B cell (primary cell): ENCODE measurements around the gene ERC1. TPM values are rescaled to one million over a fixed set of nuclear protein-coding genes. Genes with fewer than 3 reads are reported as not detected.

Experiments
- ATAC-seq: fragments of 200-7000 bp; cut with Tn5 transposase; one replicate; pipeline ENCODE4 v1.10.0; 2021; ENCODE audit warnings: low read depth, mild to moderate bottlenecking, moderate number of reproducible peaks, moderate library complexity
- CTCF ChIA-PET: fragments of 350-600 bp; sonication (Branson Sonifier 250); formaldehyde crosslinking; loops from one replicate; lab custom pipeline; 2021; ENCODE audit warnings: antibody characterized with exemption, inconsistent platforms; lab: Charles Lee
- POLR2A ChIA-PET: fragments of 350-600 bp; sonication (Branson Sonifier 250); formaldehyde crosslinking; loops from one replicate; lab custom pipeline; 2021; ENCODE audit warnings: antibody characterized with exemption; lab: Charles Lee
- DNase-seq: peaks from one replicate; pipeline ENCODE4 v3.0.0; 2013
- H2AFZ ChIP-seq: 2 replicates; pipeline ENCODE4 v1.6.1; 2012; ENCODE audit warnings: mild to moderate bottlenecking, low read depth, low read length; ENCODE audit not compliant: insufficient read depth, poor library complexity, severe bottlenecking
- H3K27ac ChIP-seq, 2 donors: 1 replicate in 1 of 2; 2 replicates in 1 of 2; pipeline ENCODE4 v1.5.1; 2012 to 2013; ENCODE audit warnings: low read length in 2 of 2, mild to moderate bottlenecking in 2 of 2, moderate library complexity in 1 of 2
- H3K27me3 ChIP-seq, 4 experiments: fragments of 200-600 bp in 1 of 4; sonication (generic) in 1 of 4; replicated peaks in 1 of 4; 1 replicate in 2 of 4; 2 replicates in 2 of 4; pipeline versions ENCODE4 v1.6.1 to v1.7.0; 2013 to 2016; ENCODE audit warnings: low read length in 3 of 4, mild to moderate bottlenecking in 2 of 4, mixed read lengths in 1 of 4, moderate library complexity in 1 of 4; ENCODE audit not compliant: insufficient read depth in 4 of 4, control insufficient read depth in 3 of 4; ENCODE audit errors: control extremely low read depth in 1 of 4
- H3K36me3 ChIP-seq, 2 experiments: replicated peaks in 1 of 2; 1 replicate in 1 of 2; 2 replicates in 1 of 2; pipeline versions ENCODE4 v1.6.1 to v1.7.1; 2013; ENCODE audit warnings: low read length in 1 of 2; ENCODE audit not compliant: insufficient read depth in 2 of 2, control insufficient read depth in 1 of 2; ENCODE audit errors: control extremely low read depth in 1 of 2, extremely low read depth in 1 of 2
- H3K4me1 ChIP-seq, 2 donors: fragments of 200-600 bp in 1 of 2; sonication (generic) in 1 of 2; 1 replicate in 1 of 2; 2 replicates in 1 of 2; pipeline versions ENCODE4 v1.5.1 to v1.6.1; 2013 to 2017; ENCODE audit warnings: low read length in 2 of 2; ENCODE audit not compliant: control insufficient read depth in 2 of 2, insufficient read depth in 2 of 2
- H3K4me2 ChIP-seq: replicated peaks from 2 replicates; pipeline ENCODE3; 2012; ENCODE audit warnings: mild to moderate bottlenecking, low read depth, low read length; ENCODE audit not compliant: poor library complexity, severe bottlenecking
- H3K4me3 ChIP-seq, 5 experiments: fragments of 200-600 bp in 1 of 5; sonication (generic) in 1 of 5; 1 replicate in 3 of 5; 2 replicates in 2 of 5; pipeline versions ENCODE4 v1.5.1 to v1.7.0; 2011 to 2016; ENCODE audit warnings: low read length in 4 of 5, mild to moderate bottlenecking in 4 of 5, low read depth in 2 of 5, control low read depth in 1 of 5, moderate library complexity in 1 of 5; ENCODE audit not compliant: insufficient read depth in 1 of 5; ENCODE audit errors: control extremely low read depth in 1 of 5, extremely low read depth in 1 of 5
- H3K79me2 ChIP-seq: fragments of 200-600 bp; sonication (generic); one replicate; pipeline ENCODE4 v1.6.0; 2016; ENCODE audit warnings: low read length; ENCODE audit not compliant: control insufficient read depth, insufficient read depth
- H3K9ac ChIP-seq: fragments of 200-600 bp; sonication (generic); 2 replicates; pipeline ENCODE4 v1.6.1; 2017; ENCODE audit warnings: mild to moderate bottlenecking, low read length, moderate library complexity
- H3K9me3 ChIP-seq, 3 donors: one replicate each; pipeline versions ENCODE4 v1.6.1 to v1.7.1; 2013; ENCODE audit warnings: low read length in 2 of 3; ENCODE audit not compliant: control insufficient read depth in 2 of 3, insufficient read depth in 1 of 3; ENCODE audit errors: control extremely low read depth in 1 of 3
- H4K20me1 ChIP-seq: 2 replicates; pipeline ENCODE4 v1.6.0; 2012; ENCODE audit warnings: mild to moderate bottlenecking, low read length; ENCODE audit not compliant: insufficient read depth, control insufficient read depth, poor library complexity, severe bottlenecking
- H3K27ac Mint-ChIP-seq: one replicate; pipeline ENCODE4 v1.8.0; 2021; ENCODE audit warnings: mixed read lengths
- H3K27me3 Mint-ChIP-seq: one replicate; pipeline ENCODE4 v1.8.0; 2021; ENCODE audit warnings: mixed read lengths
- H3K4me1 Mint-ChIP-seq: one replicate; pipeline ENCODE4 v1.8.0; 2021; ENCODE audit warnings: mixed read lengths
- H3K4me3 Mint-ChIP-seq: one replicate; pipeline ENCODE4 v1.8.0; 2021; ENCODE audit warnings: mixed read lengths
- H3K9me3 Mint-ChIP-seq: one replicate; pipeline ENCODE4 v1.8.0; 2022; ENCODE audit warnings: mixed read lengths; ENCODE audit not compliant: insufficient read depth
- EZH2 ChIP-seq: IDR thresholded peaks from 2 replicates; pipeline ENCODE4 v1.6.1; 2012; ENCODE audit warnings: borderline replicate concordance, low read depth, mild to moderate bottlenecking, moderate library complexity, low read length; ENCODE audit not compliant: insufficient read depth, poor library complexity, severe bottlenecking
- WGBS: methylation state at CpG from one replicate; pipeline ENCODE4 v1.1.5; 2013; ENCODE audit warnings: missing lambda C conversion rate; ENCODE audit not compliant: insufficient coverage; 5-methylcytosine and 5-hydroxymethylcytosine counted together
- intact Hi-C: fragments of 100-400 bp; cut with micrococcal nuclease; formaldehyde crosslinking; loops from one replicate; pipeline ENCODE4 v1.10.0; 2022
- polyA plus RNA-seq: library from polyadenylated mRNA; depleted of rRNA; stranded (reverse); fragments of >200 nt; gene quantifications from 2 replicates; pipeline ENCODE4 v1.2.3, GENCODE V29; 2012
- total RNA-seq, 2 donors: library from RNA; stranded (reverse); fragments of 120-200 nt in 1 of 2; gene quantifications; 1 replicate in 1 of 2; 2 replicates in 1 of 2; pipeline versions ENCODE4 v1.2.3 to v1.2.4, GENCODE V29; 2013 to 2022
- TF ChIP-seq, protein P1 (sequence below): fragments of 200-600 bp; IDR thresholded peaks from one replicate; pipeline ENCODE4 v1.8.0; 2022; ENCODE audit warnings: antibody characterized with exemption, mild to moderate bottlenecking

ERC1 gene
- total and polyA plus RNA-seq, 2 donors (not counting 1 experiment from before 2014, with no cell fraction given): 4.0 to 77.6 TPM

- Histone ChIP-seq H4K20me1 (no peaks in the 10 kb centered on the region), H2AFZ (no peak overlapping the region), H3K9me3 (peaks cover 0 to 11% (median 0%) of the 10 kb centered on the region in 3 donors), H3K9ac (no peak overlapping the region), H3K36me3 (no peaks in the 10 kb centered on the region), H3K4me1 (peaks cover 0 to 6% of the 10 kb centered on the region in 2 donors), H3K4me3 (no peak overlapping the region), H3K27me3 (peaks cover 0 to 26% (median 14%) of the 10 kb centered on the region in 4 experiments), H3K79me2 (no peaks in the 10 kb centered on the region), H3K4me2 (no peak overlapping the region), H3K27ac (no peak overlapping the region)
- Mint-ChIP-seq H3K27ac (no peak overlapping the region), H3K27me3 (peaks cover 44% of the 10 kb centered on the region), H3K4me3 (no peak overlapping the region), H3K4me1 (peaks cover 12% of the 10 kb centered on the region), H3K9me3 (no peaks in the 10 kb centered on the region)
- WGBS: 92% methylated on average over 8 of the region's 8 CpGs
- DNase-seq (no peak), ATAC-seq (no peak)
- TF ChIP-seq, protein P1, sequence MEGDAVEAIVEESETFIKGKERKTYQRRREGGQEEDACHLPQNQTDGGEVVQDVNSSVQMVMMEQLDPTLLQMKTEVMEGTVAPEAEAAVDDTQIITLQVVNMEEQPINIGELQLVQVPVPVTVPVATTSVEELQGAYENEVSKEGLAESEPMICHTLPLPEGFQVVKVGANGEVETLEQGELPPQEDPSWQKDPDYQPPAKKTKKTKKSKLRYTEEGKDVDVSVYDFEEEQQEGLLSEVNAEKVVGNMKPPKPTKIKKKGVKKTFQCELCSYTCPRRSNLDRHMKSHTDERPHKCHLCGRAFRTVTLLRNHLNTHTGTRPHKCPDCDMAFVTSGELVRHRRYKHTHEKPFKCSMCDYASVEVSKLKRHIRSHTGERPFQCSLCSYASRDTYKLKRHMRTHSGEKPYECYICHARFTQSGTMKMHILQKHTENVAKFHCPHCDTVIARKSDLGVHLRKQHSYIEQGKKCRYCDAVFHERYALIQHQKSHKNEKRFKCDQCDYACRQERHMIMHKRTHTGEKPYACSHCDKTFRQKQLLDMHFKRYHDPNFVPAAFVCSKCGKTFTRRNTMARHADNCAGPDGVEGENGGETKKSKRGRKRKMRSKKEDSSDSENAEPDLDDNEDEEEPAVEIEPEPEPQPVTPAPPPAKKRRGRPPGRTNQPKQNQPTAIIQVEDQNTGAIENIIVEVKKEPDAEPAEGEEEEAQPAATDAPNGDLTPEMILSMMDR: no peak
- TF ChIP-seq EZH2: no peak
- ChIA-PET CTCF (no interaction called here), POLR2A (no interaction called here)
- intact Hi-C loops: no loop called here
Measured at GRCh38 chr12:1523046-1523445, 532.0 kb downstream of the ERC1 start.

DNA sequence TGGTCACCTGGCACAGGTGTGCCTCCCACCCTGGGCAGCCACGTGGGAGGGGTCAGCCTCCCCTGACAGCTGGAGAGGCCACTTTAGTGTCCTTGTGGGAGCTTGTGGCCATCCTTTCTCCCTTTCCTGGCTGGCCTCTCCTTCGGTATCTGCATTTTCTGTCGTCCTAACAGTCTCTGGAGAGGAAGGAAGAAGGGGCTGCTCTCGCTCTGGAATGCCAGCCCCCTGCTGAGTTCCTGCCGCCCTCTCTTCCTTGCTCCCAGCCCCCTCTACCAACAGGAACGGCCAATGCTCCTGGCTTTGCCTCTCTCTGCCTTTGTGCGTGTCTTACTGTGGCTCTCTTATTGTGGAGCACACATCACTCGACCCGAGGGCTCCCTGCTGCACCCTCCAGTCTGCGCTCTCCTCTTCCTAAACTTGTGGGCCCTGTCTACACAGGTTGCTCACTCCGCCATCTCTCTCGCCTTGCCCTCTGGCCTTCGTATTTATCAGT is 532.6 kb downstream of the ERC1 start:
- DNase-seq (no peak), ATAC-seq (no peak)
- Histone ChIP-seq H3K27ac (no peak overlapping the region), H3K36me3 (no peaks in the 10 kb centered on the region), H3K4me3 (no peak overlapping the region), H3K79me2 (no peaks in the 10 kb centered on the region), H3K9me3 (peaks cover 0 to 11% (median 0%) of the 10 kb centered on the region in 3 donors), H3K27me3 (peaks cover 0 to 25% (median 14%) of the 10 kb centered on the region in 4 experiments), H2AFZ (no peak overlapping the region), H3K4me2 (no peak overlapping the region), H3K4me1 (peaks cover 0 to 6% of the 10 kb centered on the region in 2 donors), H3K9ac (no peak overlapping the region), H4K20me1 (no peaks in the 10 kb centered on the region)
- no peaks in the 10 kb centered on the region for H3K9me3 Mint-ChIP-seq
- TF ChIP-seq, protein P1: no peak
- TF ChIP-seq EZH2: no peak
- intact Hi-C loops: no loop called here
- WGBS: 67% methylated on average over 10 of the region's 13 CpGs
- no peak overlapping the region for H3K4me3 Mint-ChIP-seq
- H3K27ac Mint-ChIP-seq: no peak overlapping the region
- POLR2A ChIA-PET: no interaction called here
- peaks cover 46% of the 10 kb centered on the region for H3K27me3 Mint-ChIP-seq
- CTCF ChIA-PET: no interaction called here
- peaks cover 12% of the 10 kb centered on the region for H3K4me1 Mint-ChIP-seq
